GM21447 (cell line): Measurements from ENCODE around the gene F13B.
A peak's percentile ranks its signal among the peaks of the same experiment; 100 is the strongest.
"Not testable (repeated sequence)": the region's sequence is repeated elsewhere in the genome, so short reads cannot be mapped to it uniquely, and the experiment has no call there.

Experiments
- ATAC-seq: cut with Tn5 transposase; IDR thresholded peaks from one replicate; pipeline ENCODE4 v1.9.1; 2021; ENCODE audit not compliant: unreplicated experiment

F13B gene

DNA sequence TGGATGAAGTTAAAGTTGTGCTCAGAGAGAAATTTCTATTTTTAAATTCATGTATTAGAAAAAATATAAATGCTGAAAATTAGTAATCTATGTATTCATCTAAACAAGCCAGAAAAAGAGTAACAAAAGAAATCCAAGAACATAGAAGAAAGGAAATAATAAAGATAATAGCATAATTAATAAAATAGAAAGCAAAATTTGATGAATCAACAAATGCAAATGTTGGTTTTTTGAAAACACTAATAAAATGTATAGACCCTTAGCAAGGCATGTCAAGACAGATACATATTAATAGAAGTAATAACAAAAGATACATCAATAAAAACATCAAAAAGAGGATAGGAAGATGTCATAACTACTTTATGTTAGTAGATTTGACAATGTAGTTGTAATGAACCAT is 18.0 kb downstream of the F13B start:
- ATAC-seq = no peak

DNA sequence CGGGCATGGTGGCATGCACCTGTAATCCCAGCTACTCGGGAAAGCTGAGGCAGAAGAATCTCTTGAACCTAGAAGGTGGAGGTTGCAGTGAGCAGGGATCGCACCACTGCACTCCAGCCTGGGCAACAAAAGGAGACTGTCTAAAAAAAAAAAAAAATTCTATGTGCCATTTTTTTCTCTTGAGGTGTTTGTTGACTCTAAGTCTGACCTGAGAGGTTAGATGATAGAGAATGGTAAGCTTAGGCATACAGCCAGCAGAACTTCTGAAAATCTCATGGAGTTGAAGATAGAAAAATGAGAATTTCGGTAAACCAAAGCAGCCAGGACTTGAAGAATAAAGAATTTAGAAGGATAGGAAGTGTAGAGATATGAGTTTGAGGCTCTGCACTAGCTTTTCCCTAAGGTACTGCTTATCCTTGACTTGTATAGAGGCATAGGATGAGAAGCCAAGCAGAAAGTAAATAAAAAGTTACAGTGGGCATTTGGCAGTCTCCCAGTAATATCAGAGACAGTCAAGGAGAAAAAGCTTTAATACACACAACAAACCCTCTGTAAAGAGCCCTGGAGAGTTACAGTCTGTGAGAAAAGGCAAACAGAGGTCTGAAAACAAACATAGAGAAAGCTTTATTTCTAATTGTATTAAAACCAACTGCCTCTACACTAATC is 24.3 kb downstream of the F13B start:
- ATAC-seq = no peak

DNA sequence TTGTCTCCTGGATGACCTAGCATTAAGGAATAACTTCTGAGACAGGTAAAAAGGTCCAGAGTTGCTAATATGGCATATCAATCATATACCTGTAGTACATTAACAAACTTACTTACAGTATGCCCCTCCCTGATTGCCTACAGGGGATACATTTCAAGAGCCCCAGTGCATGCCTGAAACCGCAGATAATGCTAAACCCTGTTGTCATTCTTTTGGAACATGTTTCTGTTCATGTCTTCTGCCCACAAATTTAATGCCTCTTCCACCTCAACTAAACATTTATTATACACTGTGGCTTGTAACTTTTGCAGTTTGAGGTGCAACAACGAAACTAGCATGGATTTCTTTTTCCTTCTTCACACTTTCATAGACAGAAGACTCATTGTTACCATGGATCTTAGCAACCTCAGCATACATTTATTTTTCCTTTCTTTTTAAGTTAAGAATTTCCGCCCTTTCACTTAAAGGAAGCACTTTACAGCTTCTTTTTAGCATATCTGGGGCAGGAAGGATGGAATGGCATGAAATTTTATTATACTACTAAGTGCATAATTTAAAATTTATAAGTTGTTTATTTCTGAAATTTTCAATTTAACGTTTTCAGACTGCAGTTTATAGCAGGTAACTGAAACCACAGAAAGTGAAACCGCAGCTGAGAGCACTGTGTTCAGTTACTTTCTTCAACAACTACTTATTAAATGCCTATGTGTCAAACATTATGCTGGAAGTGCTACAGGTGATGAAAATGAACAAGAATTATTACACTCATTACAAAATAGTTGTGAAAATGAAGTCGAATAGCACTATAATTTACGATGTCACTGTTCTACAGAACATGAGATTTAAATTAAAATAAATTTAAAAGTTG is 25.3 kb downstream of the F13B start:
- ATAC-seq = peak; percentile 81

DNA sequence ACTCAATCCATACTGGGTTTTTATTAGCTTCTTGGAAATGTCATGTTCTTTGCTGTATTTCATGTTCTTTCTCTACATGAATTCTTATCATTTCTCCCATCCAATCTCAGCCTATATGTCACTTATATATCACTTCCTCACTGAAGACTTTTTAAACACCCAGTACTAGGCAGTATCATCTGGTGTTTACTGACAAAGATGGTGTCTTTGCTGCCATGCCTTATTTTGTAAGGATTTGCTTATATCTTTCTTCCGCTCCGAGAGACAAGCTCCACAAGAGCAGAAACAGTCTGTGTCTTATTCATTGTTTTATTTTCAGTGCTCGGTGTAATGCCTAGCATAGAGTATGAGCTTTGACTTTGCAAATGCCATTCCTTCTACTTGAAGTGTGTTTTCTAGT is 30.2 kb downstream of the F13B start:
- no peak for ATAC-seq

DNA sequence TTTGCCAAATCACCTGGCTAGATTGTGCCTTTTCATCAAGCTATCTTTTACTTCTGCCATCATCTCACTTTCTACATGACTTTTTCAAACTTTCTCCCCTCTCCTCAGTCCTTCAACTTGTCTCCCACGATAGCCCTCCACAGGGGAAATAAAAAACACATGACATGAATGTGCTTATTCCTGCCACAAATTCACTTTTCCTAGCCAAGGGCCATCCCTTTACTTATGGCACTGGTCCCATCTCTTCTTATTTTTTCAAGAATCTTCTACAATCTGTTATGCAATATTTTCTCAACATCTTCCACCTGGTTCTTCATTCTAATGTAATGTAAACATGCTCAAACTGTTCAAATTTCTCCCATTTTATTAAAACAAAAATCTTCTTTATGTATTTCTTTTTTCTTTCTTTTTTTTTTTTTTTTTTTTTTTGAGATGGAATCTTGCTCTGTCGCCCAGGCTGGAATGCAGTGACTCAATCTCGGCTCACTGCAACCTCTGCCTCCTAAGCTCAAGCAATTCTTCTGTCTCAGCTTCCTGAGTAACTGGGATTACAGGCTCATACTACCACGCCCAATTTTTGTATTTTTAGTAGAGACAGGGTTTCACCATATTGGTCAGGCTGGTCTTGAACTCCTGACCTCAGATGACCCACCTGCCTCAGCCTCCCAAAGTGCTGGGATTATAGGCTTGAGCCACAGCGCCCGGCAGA is 32.3 kb downstream of the F13B start:
- ATAC-seq = not testable (repeated sequence)

DNA sequence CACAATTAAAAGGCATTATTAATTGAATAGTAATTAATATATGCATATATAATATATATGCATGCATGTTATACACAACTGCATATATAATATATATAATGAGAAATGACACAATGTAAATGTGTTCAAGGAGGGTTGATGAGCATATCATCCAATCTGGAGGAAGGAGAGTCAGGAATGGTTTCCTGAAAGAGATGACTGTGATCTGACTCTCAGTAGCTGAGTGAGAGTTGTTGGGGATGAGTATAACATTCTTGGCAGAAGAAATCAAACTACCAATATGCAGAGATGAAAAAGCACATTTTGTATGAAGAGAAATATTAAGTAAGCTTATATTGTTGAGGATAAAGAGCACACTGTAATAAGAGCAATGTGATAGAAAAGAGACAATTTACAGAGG is 37.3 kb downstream of the F13B start:
- no peak for ATAC-seq

DNA sequence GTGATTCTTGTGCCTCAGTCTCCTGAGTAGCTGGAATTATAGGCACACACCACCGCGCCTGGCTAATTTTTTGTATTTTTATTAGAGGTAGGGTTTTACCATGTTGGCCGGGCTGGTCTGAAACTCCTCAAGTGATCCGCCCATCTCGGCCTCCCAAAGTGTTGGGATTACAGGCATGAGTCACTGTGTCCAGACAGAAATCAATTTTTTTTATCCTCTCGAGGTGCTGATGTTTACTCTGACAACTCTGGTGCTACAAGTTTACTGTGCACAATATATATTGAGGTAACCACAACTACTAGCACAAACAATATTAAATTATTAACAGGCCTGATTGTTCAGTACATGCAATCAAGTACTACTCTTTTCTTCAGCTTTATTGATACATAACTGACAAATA is 39.7 kb downstream of the F13B start:
- no peak for ATAC-seq

DNA sequence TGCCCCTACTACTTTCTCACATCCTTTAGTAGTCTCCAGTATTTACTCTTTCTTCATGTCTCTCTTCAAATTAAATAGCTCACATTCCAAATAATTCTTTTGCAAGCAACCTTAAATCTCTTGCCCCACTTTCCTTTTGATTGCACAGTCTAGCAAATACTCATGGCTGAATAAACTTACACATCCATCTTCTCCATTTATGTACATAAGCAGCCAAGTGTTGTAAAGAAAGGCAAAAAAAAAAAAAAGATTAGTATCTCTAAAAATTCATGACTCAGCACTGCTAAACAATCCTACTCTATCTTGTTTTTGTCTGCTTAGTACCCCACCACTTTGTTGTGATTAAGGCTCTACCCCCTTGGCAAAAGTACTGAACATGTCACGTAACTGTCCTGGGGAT is 42.6 kb downstream of the F13B start:
- no peak for ATAC-seq

DNA sequence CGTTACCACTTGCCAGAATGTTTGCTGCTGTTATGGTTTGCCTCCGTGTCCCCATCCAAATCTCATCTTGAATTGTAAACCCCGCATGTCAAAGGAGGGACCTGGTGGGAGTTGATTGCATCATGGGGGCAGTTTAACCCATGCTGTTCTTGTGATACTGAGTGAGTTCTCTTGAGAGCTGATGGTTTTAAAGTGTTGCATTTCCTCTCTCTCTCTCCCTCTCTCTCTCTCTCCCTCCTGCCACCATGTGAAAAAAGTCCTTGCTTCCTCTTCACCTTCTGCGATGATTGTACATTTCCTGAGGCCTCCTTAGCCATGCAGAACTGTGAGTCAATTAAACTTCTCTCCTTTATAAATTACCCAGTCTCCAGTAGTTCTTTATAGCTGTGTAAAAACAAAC is 45.3 kb downstream of the F13B start:
- no peak for ATAC-seq

DNA sequence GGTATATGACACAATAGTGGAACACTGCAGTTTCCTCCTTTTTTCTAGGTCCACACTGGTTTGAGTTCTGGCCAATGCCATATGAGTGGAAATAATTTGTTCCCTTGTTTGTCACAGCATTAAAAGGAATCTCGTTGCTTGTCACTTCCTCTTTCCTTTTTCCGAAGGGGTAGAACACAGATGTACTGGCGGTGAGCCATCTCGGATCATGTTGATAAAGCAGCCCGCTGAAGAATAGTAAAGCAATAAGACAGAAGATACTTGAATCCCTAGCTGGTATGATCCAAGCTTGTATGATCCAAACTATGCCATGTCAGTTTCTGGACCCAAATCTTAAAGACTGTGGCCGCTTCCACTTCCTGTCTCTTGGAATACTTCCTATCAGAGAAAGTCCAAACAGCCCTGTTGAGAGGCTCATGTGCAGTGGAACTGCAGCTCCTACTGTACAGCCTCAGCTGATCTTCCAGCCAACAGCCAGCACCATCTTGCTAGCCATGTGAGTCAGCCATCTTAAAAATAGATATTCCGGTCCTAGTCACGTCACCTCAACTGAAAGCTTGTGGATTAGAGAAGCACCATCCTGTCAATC is 49.4 kb downstream of the F13B start:
- no peak for ATAC-seq

DNA sequence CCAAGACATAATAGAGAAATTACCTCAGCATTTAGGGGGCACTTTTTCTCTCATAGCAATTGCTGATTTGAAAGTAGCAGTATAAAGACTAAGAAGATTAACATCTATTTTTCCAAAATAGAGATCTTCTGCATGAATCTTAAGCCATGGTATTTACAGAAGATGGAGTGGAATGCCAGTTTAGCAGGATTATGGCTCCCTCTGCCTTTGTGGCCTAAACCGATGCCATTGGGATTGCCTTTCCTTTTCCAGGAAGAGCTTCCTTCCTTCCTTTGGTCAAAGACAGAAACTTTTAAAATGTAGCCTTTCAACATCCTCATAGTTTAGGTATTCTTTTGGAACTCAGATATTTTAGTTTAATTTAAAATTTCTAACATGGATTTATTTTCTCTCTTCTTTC is 50.3 kb downstream of the F13B start:
- ATAC-seq = no peak

DNA sequence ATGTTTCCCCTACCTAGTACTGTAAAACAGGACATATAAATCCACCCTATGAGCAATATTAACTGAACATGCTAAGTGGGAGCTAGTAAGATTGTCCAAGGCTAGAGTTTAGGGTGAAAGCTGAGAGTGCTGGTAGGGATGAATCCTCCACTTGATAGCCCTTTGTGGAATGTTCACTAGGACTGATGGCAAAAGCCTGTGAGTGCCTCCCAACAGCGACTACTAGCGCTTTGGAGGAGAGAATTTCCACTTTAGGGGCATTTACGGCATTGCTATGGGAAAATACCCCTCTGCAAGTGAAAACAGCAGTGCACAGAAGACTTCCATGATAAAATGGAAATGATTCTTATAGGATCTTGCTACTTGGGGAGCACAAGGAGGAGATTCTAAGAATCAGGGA is 53.8 kb downstream of the F13B start:
- no peak for ATAC-seq

DNA sequence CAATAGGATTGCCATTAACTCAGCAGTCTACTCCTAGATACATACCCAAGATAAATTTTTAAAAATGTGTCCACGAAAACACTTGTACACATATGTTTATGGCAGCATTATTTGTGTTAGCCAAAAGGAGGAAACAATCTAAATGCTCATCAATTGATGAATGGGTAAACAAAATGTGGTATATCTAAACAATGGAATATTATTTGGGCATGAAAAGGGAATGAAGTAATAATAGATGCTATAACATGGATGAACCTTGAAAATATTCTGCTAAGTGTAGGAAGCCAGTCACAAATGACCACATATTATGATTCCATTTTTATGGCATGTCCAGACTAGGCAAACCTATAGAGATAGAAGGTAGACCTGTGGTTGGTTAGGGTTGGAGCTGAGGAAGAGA is 55.4 kb downstream of the F13B start:
- ATAC-seq = no peak

DNA sequence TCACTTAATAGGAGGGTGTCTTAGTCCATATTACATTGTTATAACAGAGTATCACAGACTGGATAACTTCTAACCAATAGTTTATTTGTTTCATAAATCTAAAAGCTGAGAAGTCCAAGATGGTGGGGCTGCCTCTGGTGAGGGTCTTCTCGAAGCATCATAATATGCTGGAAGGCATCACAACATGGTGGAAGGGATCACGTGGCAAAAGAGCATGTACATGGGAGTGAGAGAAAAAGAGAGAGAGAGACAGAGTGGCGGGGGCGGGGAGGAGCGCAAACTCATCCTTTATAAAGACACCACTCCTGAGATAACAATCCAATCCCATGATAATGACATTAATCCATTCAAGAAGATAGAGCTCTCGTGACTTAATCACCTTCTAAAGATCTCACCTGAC is 58.2 kb downstream of the F13B start:
- no peak for ATAC-seq

DNA sequence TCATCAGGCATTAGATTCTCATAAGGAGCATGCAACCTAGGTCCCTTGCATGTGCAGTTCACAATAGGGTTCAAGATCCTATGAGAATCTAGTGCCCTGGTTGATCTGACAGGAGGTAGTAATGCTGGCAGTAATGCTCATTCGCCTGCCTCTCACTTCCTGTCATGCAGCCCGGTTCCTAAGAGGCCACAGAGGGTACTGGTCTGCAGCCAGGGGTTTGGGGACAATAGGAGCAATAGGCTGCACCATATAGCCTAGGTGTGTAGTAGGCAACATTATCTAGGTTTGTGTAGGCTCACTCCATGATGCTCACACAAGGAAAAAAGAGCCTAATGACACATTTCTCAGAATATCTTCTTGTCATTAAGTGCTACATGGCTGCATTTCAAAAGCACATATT is 63.9 kb downstream of the F13B start:
- ATAC-seq = no peak

DNA sequence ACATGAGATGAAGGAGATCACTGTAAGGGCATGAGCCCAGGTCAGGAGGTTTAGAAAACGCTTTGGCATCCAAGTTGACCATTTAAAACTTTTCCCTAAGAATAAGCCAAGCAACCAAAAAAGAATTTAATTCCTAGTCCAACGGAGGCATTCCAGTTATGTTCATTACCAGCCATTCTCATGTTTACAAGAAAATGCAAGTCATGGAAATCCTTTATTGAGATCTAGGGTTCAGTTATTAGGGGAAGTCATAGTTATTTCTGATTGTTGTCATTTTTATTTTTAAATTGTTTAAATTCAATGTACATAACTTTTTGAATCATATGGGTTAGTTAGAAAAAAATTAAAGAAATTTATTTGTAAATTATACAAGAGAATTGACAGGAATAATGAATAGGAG is 65.2 kb downstream of the F13B start:
- no peak for ATAC-seq

DNA sequence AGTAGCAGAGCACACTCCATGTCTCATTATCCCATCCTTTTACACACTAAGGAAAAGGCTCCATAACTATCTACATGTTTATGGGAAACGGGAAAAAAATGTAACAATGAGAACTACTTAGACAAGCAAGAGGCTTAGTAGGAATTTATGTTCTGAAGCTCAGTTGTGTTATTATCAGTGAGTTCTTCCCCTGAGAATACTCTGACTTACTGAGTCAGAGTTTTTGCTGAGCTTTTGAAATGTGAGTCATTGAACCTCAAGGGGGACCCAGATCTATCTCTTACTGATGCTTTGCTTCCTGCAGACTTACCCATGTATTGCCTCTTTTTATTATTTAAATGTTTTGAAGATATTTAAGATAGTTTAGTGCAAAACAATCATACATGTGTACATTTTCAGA is 69.6 kb downstream of the F13B start:
- ATAC-seq = no peak

DNA sequence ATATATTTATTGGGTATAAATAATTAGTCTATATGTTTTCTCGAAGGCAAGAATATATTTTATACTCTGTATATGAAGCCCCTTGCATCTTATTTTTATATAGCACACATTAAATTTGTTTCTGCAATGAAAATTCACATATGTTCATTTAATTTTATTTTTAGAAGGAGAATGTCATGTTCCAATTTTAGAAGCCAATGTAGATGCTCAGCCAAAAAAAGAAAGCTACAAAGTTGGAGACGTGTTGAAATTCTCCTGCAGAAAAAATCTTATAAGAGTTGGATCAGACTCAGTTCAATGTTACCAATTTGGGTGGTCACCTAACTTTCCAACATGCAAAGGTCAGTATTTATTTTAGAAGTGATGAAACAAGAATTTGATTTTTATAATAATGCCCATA is 73.1 kb downstream of the F13B start:
- no peak for ATAC-seq

DNA sequence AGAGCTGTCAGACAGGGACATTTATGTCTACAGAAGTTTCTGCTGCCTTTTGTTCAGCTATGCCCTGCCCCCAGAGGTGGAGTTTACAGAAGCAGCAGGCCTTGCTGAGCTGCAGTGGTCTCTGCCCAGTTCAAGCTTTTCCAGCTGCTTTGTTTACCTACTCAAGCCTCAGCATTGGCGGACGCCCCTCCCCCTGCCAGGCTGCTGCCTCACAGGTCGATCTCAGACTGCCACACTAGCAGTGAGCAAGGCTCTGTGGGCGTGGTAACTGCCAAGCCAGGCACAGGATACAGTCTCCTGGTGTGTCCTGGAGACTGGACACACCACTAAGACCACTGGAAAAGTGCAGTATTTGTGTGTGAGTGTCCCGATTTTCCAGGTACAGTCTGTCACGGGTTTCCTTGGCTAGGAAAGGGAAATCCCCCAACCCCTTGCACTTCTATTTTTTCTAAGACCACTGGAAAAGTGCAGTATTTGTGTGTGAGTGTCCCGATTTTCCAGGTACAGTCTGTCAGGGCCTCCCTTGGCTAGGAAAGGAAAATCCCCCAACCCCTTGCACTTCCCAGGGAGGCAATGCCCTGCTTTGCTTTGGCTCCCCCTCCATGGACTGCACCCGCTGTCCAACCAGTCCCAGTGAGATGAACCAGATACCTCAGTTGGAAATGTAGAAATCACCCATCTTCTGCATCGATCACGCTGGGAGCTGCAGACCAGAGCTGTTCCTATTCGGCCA is 75.0 kb downstream of the F13B start:
- ATAC-seq = not testable (repeated sequence)
